HUES64 (cell line): ENCODE data around the gene NHSL2.
A peak's percentile ranks its signal among the peaks of the same experiment; 100 is the strongest.

Experiments
- H3K27ac ChIP-seq: 2 replicates; pipeline ENCODE4 v1.7.0; 2013; ENCODE audit warnings: low read depth, low read length, inconsistent platforms
- H3K27me3 ChIP-seq: 2 replicates; pipeline ENCODE4 v1.6.1; 2013; ENCODE audit warnings: mild to moderate bottlenecking, low read length; ENCODE audit not compliant: insufficient read depth
- H3K36me3 ChIP-seq: 2 replicates; pipeline ENCODE4 v1.6.1; 2013; ENCODE audit warnings: mild to moderate bottlenecking, low read length; ENCODE audit not compliant: insufficient read depth
- H3K4me1 ChIP-seq: 2 replicates; pipeline ENCODE4 v1.6.1; 2013; ENCODE audit warnings: mild to moderate bottlenecking, low read length, moderate library complexity; ENCODE audit not compliant: insufficient read depth
- H3K4me3 ChIP-seq: 2 replicates; pipeline ENCODE4 v1.5.1; 2013; ENCODE audit warnings: mild to moderate bottlenecking, low read length, moderate library complexity
- H3K9ac ChIP-seq: 2 replicates; pipeline ENCODE4 v1.6.1; 2013; ENCODE audit warnings: mild to moderate bottlenecking, low read depth, low read length
- H3K9me3 ChIP-seq: 2 replicates; pipeline ENCODE4 v1.6.1; 2013; ENCODE audit warnings: low read depth, low read length; ENCODE audit not compliant: insufficient read depth
- WGBS: fragments of 150-250, 120-280 bp; methylation state at CpG from one replicate; pipeline ENCODE4 v1.1.7; 2013; ENCODE audit warnings: missing lambda C conversion rate; 5-methylcytosine and 5-hydroxymethylcytosine counted together

NHSL2 gene

DNA sequence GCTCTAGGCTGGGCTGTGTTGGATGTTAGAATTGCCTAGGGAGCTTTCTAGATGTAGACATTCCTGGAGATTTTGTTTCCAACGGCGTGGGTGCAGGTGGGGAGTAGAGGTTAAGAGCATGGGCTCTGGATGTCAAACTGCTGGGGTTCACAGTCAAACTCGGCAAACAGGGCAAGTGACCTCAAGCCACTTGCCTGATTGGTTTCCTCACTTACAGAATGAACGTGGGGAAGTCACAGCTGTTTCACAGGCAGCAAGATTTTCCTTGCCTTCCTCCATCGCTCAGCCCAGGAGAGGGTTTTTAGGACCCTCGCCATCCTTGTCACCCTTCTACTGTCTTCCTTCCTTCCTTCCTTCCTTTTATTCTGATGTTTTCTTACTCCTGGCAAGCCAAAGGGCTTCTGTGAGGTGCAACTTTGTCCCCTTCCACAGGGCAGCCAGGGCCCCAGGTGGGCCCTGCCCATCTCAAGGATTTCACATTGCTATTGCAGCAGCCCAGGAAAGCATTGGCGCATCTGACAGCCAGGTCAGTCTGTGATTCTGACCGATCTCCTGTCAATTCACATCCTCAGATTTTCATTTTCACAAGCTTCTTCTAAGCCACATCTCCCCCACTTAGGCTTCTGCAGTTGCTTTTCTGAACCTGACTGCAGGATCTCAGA lies 214.0 kb downstream of the NHSL2 start:
- no peak overlapping the region for H3K4me3 ChIP-seq
- peak overlapping the region; percentile 64; the same call in 1 of the 2 replicates for H3K27ac ChIP-seq
- H3K27me3 ChIP-seq, result peaks cover 18% of the 10 kb centered on the region
- WGBS, result 84% methylated on average over 8 of the region's 8 CpGs
- no peak overlapping the region for H3K9ac ChIP-seq
- no peaks in the 10 kb centered on the region for H3K36me3 ChIP-seq
- no peaks in the 10 kb centered on the region for H3K9me3 ChIP-seq
- peaks cover 25% of the 10 kb centered on the region for H3K4me1 ChIP-seq

- no peaks in the 10 kb centered on the region for H3K36me3 ChIP-seq
- H3K4me3 ChIP-seq, result no peak overlapping the region
- WGBS, result 72% methylated on average over 5 of the region's 6 CpGs
- H3K27me3 ChIP-seq, result peaks cover 27% of the 10 kb centered on the region
- no peak overlapping the region for H3K9ac ChIP-seq
- peaks cover 25% of the 10 kb centered on the region for H3K4me1 ChIP-seq
- no peak overlapping the region for H3K27ac ChIP-seq
- H3K9me3 ChIP-seq, result no peaks in the 10 kb centered on the region
Observed at GRCh38 chrX:72125331-72126047, 214.8 kb downstream of the NHSL2 start.

DNA sequence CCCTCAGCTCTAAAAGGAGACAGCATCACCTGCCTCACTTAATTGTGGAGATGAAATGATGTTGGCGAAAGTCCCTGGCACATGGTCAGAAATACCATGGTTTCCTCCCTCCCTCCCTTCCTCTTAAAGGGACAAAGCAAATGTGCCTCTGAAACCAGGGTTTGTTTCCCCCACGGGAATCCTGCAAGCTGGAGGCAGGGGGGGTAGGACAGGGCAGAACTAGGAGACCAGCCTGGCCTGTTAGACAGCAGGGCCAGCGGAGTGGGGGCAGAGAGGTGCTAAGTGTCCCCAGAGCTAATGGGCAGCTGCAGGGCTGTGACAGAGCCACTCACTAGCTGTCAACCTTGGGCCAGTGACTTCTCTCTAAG lies 215.4 kb downstream of the NHSL2 start:
- H3K9me3 ChIP-seq, result no peaks in the 10 kb centered on the region
- peaks cover 25% of the 10 kb centered on the region for H3K4me1 ChIP-seq
- peaks cover 31% of the 10 kb centered on the region for H3K27me3 ChIP-seq
- H3K9ac ChIP-seq, result no peak overlapping the region
- no peak overlapping the region for H3K27ac ChIP-seq
- no peaks in the 10 kb centered on the region for H3K36me3 ChIP-seq
- WGBS, result 67% methylated on average over 2 of the region's 3 CpGs
- H3K4me3 ChIP-seq, result no peak overlapping the region

DNA sequence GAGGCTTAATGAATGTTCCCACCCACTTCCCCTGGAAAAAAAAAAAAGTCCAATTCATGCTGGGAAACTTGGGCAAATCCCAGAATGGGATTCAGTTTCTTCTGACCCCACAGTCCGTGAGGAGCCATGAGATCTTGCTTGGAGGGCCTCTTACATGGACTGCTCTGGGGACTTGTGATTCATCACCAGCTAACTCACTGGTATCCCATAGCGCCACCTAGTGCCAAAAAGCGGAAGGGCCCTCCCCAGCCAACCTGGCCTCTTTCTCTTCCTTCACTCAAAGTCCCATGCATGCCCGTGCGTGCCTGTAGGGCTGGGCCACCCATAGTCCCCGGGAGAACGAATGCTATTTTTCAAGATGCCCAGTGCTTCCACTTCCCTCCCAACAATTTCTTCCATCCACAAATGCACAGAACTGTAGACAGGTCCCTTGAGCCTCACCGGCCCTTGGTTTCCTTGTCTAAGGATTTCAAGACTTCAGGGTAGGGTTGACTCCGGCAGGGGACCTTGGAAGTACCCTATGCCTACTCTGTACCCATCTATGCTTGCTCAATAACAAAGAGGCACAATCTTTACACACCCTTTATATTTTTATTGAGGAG lies 216.0 kb downstream of the NHSL2 start:
- H3K27ac ChIP-seq, result no peak overlapping the region
- peaks cover 25% of the 10 kb centered on the region for H3K4me1 ChIP-seq
- H3K36me3 ChIP-seq, result no peaks in the 10 kb centered on the region
- H3K9me3 ChIP-seq, result no peaks in the 10 kb centered on the region
- H3K27me3 ChIP-seq, result peaks cover 36% of the 10 kb centered on the region
- no peak overlapping the region for H3K4me3 ChIP-seq
- 26% methylated on average over 9 of the region's 9 CpGs for WGBS
- no peak overlapping the region for H3K9ac ChIP-seq

- Histone ChIP-seq H3K9ac (no peak overlapping the region), H3K9me3 (no peaks in the 10 kb centered on the region), H3K4me3 (no peak overlapping the region), H3K27me3 (peaks cover 42% of the 10 kb centered on the region), H3K27ac (no peak overlapping the region), H3K36me3 (no peaks in the 10 kb centered on the region), H3K4me1 (peaks cover 25% of the 10 kb centered on the region)
- 97% methylated on average over 3 of the region's 3 CpGs for WGBS
Observed at GRCh38 chrX:72127332-72127731, 216.7 kb downstream of the NHSL2 start.

- WGBS, result 88% methylated on average over 4 of the region's 4 CpGs
- Histone ChIP-seq H3K36me3 (no peaks in the 10 kb centered on the region), H3K27me3 (peaks cover 52% of the 10 kb centered on the region), H3K9me3 (no peaks in the 10 kb centered on the region), H3K27ac (no peak overlapping the region), H3K9ac (no peak overlapping the region), H3K4me1 (peaks cover 20% of the 10 kb centered on the region), H3K4me3 (no peak overlapping the region)
Observed at GRCh38 chrX:72128183-72128834, 217.7 kb downstream of the NHSL2 start.

- H3K4me3 ChIP-seq, result no peak overlapping the region
- peaks cover 55% of the 10 kb centered on the region for H3K27me3 ChIP-seq
- peaks cover 16% of the 10 kb centered on the region; the same call in 1 of the 2 replicates for H3K4me1 ChIP-seq
- H3K36me3 ChIP-seq, result no peaks in the 10 kb centered on the region
- H3K9me3 ChIP-seq, result no peaks in the 10 kb centered on the region
- H3K27ac ChIP-seq, result no peak overlapping the region
- H3K9ac ChIP-seq, result no peak overlapping the region
- WGBS, result 84% methylated on average over 6 of the region's 6 CpGs
Observed at GRCh38 chrX:72128881-72129280, 218.2 kb downstream of the NHSL2 start.

- Histone ChIP-seq H3K4me3 (no peak overlapping the region), H3K36me3 (no peaks in the 10 kb centered on the region; the same call in 1 of the 2 replicates), H3K9me3 (no peaks in the 10 kb centered on the region), H3K9ac (no peak overlapping the region), H3K4me1 (peaks cover 8% of the 10 kb centered on the region; the same call in 1 of the 2 replicates), H3K27me3 (peaks cover 55% of the 10 kb centered on the region), H3K27ac (no peak overlapping the region)
- WGBS, result 96% methylated on average over 16 of the region's 16 CpGs
Observed at GRCh38 chrX:72129661-72130060, 219.0 kb downstream of the NHSL2 start.

GRCh38 chrX:72130156-72130761 lies 219.6 kb downstream of the NHSL2 start:
- Histone ChIP-seq H3K27me3 (peaks cover 55% of the 10 kb centered on the region), H3K4me3 (peak overlapping the region; percentile 55), H3K9me3 (no peaks in the 10 kb centered on the region), H3K9ac (no peak overlapping the region), H3K27ac (no peak overlapping the region), H3K4me1 (peaks cover 8% of the 10 kb centered on the region; the same call in 1 of the 2 replicates), H3K36me3 (no peaks in the 10 kb centered on the region; the same call in 1 of the 2 replicates)
- WGBS, result 78% methylated on average over 12 of the region's 12 CpGs

GRCh38 chrX:72130762-72131250 lies 220.2 kb downstream of the NHSL2 start:
- no peak overlapping the region for H3K27ac ChIP-seq
- H3K4me3 ChIP-seq, result peak overlapping the region; percentile 55

More at GRCh38 chrX:72130762-72131250, 220.2 kb downstream of the NHSL2 start:
- no peaks in the 10 kb centered on the region; the same call in 1 of the 2 replicates for H3K36me3 ChIP-seq
- peaks cover 8% of the 10 kb centered on the region; the same call in 1 of the 2 replicates for H3K4me1 ChIP-seq
- no peaks in the 10 kb centered on the region for H3K9me3 ChIP-seq
- peaks cover 55% of the 10 kb centered on the region for H3K27me3 ChIP-seq
- no peak overlapping the region for H3K9ac ChIP-seq
- 3% methylated on average over 30 of the region's 30 CpGs for WGBS
